Testis (tissue), 3 donors: Measurements from ENCODE around the gene ITGB8. TPM values are rescaled to one million over a fixed set of nuclear protein-coding genes. Genes with fewer than 3 reads are reported as not detected.

Source experiments
- DNase-seq: peaks from one replicate; pipeline ENCODE4 v3.0.0-alpha.2; 2019
- H3K27ac ChIP-seq, 2 donors: fragments of 200-600 bp; sonication (generic); one replicate each; pipeline ENCODE4 v1.5.1; 2019
- H3K27me3 ChIP-seq: fragments of 200-600 bp; sonication (generic); one replicate; pipeline ENCODE4 v1.5.1; 2019
- H3K36me3 ChIP-seq: fragments of 200-600 bp; sonication (generic); one replicate; pipeline ENCODE4 v1.5.1; 2017; ENCODE audit warnings: low read depth; ENCODE audit errors: missing control alignments
- H3K4me1 ChIP-seq: fragments of 200-600 bp; sonication (generic); one replicate; pipeline ENCODE4 v1.5.1; 2019
- H3K4me3 ChIP-seq, 2 donors: fragments of 200-600 bp; sonication (generic); one replicate each; pipeline ENCODE4 v1.5.1; 2017 to 2019
- H3K9me3 ChIP-seq: fragments of 200-600 bp; sonication (generic); one replicate; pipeline ENCODE4 v1.5.1; 2017
- POLR2A ChIP-seq: fragments of 450-650 bp; IDR thresholded peaks from one replicate; pipeline ENCODE4 v1.6.1; 2017; ENCODE audit warnings: antibody characterized with exemption, mild to moderate bottlenecking, moderate library complexity
- WGBS, 2 donors: methylation state at CpG; one replicate each; pipeline ENCODE4 v1.1.5; 2018; 5-methylcytosine and 5-hydroxymethylcytosine counted together
- intact Hi-C: fragments of 100-400 bp; cut with DNase I; formaldehyde crosslinking; loops from one replicate; pipeline ENCODE4 v1.15.1; 2023; ENCODE audit warnings: low total_unique reads
- polyA plus RNA-seq: library from polyadenylated mRNA; stranded (reverse); fragments of 350-450 nt; fragmentation: Illumina TruSeq; extraction: RNeasy Lipid Tissue Mini Kit (QIAGEN cat#74804); gene quantifications from one replicate; pipeline ENCODE4 v1.2.3, GENCODE V29; 2014; ENCODE audit warnings: low read depth, low replicate concordance; ENCODE audit not compliant: insufficient read depth
- total RNA-seq, 2 donors: library from RNA; depleted of rRNA; stranded (reverse); fragments of >200 nt; gene quantifications; one replicate each; pipeline ENCODE4 v1.2.3, GENCODE V29; 2016
- TF ChIP-seq, protein P1 (sequence below), 3 experiments: fragments of 450-650 bp in 2 of 3; fragments of 200-600 bp in 1 of 3; sonication (generic) in 1 of 3; IDR thresholded peaks; one replicate each; pipeline ENCODE4 v1.5.1; 2016 to 2019; ENCODE audit warnings: antibody characterized with exemption in 3 of 3, mild to moderate bottlenecking in 2 of 3, moderate library complexity in 1 of 3

ITGB8 gene
- total and polyA plus RNA-seq, 3 donors from 2014 or later = 9.5 to 111 (median 104) TPM

DNA sequence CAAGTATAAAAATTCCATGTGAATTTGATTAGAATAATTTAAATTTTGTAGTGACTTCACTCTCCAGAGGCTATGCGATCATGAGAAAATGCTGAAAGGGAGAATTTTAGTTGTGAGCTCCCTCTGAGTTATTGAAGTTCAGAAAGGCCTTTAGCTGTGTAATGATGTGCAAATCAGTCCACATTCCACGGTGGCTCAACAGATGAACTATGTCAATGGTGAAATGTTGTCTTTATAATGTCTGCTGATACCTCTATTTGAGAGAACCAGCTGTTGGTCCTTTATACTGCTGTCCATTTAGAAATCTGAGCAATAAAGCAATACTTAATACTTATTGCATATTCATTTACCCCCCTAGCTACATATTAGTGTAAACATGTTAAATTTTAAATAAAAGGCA lies 7.1 kb upstream of the ITGB8 start:
- Histone ChIP-seq H3K27me3 (no peaks in the 10 kb centered on the region), H3K36me3 (no peaks in the 10 kb centered on the region), H3K27ac (no peak overlapping the region), H3K4me1 (peaks cover 4% of the 10 kb centered on the region), H3K9me3 (no peaks in the 10 kb centered on the region), H3K4me3 (no peak overlapping the region)
- 70 to 75% methylated on average over 2 of the region's 2 CpGs for WGBS, 2 donors
- DNase-seq = no peak
- intact Hi-C loops = no loop called here
- TF ChIP-seq POLR2A = no peak
- TF ChIP-seq, protein P1, sequence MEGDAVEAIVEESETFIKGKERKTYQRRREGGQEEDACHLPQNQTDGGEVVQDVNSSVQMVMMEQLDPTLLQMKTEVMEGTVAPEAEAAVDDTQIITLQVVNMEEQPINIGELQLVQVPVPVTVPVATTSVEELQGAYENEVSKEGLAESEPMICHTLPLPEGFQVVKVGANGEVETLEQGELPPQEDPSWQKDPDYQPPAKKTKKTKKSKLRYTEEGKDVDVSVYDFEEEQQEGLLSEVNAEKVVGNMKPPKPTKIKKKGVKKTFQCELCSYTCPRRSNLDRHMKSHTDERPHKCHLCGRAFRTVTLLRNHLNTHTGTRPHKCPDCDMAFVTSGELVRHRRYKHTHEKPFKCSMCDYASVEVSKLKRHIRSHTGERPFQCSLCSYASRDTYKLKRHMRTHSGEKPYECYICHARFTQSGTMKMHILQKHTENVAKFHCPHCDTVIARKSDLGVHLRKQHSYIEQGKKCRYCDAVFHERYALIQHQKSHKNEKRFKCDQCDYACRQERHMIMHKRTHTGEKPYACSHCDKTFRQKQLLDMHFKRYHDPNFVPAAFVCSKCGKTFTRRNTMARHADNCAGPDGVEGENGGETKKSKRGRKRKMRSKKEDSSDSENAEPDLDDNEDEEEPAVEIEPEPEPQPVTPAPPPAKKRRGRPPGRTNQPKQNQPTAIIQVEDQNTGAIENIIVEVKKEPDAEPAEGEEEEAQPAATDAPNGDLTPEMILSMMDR (IDR thresholded peaks at IDR 0.05) = no peak

DNA sequence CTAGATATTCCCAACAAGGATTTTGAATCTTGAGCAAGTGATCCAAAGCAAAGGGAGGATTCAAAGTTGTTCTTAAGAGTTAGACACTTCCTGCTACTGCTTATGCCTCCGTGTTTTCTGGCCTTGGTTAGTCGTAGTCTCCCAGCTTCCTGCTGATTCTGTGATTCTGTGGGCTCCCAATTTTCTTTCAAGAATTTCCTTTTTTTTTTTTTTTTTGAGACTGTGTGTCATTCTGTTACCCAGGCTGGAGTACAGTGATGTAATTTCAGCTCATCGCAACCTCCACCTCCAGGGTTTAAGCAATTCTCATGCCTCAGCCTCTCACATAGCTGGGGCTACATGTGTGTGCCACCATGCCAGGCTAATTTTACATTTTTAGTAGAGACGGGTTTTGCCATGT lies 4.4 kb upstream of the ITGB8 start:
- H3K9me3 ChIP-seq = no peaks in the 10 kb centered on the region
- TF ChIP-seq, protein P1 (IDR thresholded peaks at IDR 0.05) = no peak
- TF ChIP-seq POLR2A = no peak
- intact Hi-C loops = no loop called here
- peaks cover 10% of the 10 kb centered on the region for H3K4me1 ChIP-seq
- no peak overlapping the region for H3K4me3 ChIP-seq
- H3K27me3 ChIP-seq = no peaks in the 10 kb centered on the region
- no peak for DNase-seq
- no peaks in the 10 kb centered on the region for H3K36me3 ChIP-seq
- H3K27ac ChIP-seq = no peak overlapping the region
- 67 to 69% methylated on average over 4 of the region's 4 CpGs for WGBS, 2 donors

DNA sequence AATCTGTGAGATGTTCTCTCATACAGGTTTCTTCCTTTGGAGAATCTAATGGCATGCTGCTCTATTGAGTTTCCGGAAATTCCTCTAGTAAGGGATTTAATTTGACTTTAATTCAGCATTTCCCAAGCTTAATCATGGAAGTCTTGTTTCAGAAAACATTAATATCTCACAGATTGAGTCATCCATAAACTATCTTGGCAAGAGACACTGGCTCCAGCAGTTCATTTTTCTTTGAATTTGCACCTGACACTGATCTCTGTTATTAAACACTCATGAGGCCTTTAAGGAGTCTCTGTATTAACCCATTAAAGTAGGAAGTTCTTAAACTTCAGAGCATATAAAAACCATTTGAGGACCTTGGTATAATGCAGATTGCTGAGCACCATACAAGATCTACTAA lies 3.6 kb upstream of the ITGB8 start:
- 67 to 86% methylated on average over 1 of the region's 1 CpG for WGBS, 2 donors
- peaks cover 10% of the 10 kb centered on the region for H3K4me1 ChIP-seq
- no peak for DNase-seq
- H3K27ac ChIP-seq = no peak overlapping the region
- intact Hi-C loops = no loop called here
- TF ChIP-seq, protein P1 (IDR thresholded peaks at IDR 0.05) = no peak
- TF ChIP-seq POLR2A = no peak
- no peaks in the 10 kb centered on the region for H3K27me3 ChIP-seq
- H3K36me3 ChIP-seq = no peaks in the 10 kb centered on the region
- H3K4me3 ChIP-seq = no peak overlapping the region
- H3K9me3 ChIP-seq = no peaks in the 10 kb centered on the region

DNA sequence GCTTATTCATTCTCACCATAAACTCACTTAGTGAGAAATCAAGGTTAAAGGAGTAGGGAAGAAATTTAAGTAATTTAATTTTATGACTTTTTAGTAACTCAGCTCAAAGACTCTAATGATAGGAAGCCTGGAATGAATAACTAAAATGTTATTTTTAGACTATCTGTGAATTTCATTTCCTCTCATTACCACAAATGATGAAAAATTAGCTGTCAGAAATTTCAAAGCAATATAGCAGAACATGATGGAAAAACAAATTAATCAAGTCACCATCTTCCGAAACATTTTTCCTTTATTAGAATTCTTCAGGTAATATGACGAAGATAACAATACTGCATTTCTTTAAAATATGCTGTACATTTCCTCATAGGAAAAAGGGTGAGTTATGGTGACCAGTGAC lies 2.7 kb upstream of the ITGB8 start:
- no peak for TF ChIP-seq POLR2A
- TF ChIP-seq, protein P1 (IDR thresholded peaks at IDR 0.05) = no peak
- intact Hi-C loops = no loop called here
- H3K36me3 ChIP-seq = no peaks in the 10 kb centered on the region
- no peak overlapping the region for H3K4me3 ChIP-seq
- WGBS, 2 donors = 86 to 92% methylated on average over 2 of the region's 2 CpGs
- H3K27me3 ChIP-seq = no peaks in the 10 kb centered on the region
- DNase-seq = no peak
- H3K4me1 ChIP-seq = peaks cover 10% of the 10 kb centered on the region
- no peak overlapping the region for H3K27ac ChIP-seq
- H3K9me3 ChIP-seq = no peaks in the 10 kb centered on the region

DNA sequence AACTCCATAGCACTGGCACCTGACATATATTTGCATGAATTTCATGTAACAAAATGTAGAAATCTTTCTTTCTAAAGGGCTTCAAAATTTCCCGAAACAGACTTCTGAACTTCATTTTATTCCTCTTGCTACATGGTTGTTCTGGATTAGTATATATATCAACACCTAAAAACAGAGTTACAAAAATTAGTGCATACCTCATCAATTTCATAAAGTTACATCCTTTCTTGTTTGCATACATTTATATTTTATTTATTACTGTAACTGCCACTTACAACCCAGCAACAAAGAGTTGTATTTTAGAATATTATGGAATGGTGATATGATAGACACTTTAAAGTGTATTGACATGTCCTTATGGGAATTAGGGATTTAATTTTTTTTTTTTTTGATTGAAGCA lies 2.0 kb upstream of the ITGB8 start:
- no peaks in the 10 kb centered on the region for H3K36me3 ChIP-seq
- peaks cover 10% of the 10 kb centered on the region for H3K4me1 ChIP-seq
- no peaks in the 10 kb centered on the region for H3K27me3 ChIP-seq
- TF ChIP-seq POLR2A = no peak
- TF ChIP-seq, protein P1 (IDR thresholded peaks at IDR 0.05) = no peak
- no peaks in the 10 kb centered on the region for H3K9me3 ChIP-seq
- H3K4me3 ChIP-seq = no peak overlapping the region
- WGBS, 2 donors = 71 to 88% methylated on average over 1 of the region's 1 CpG
- H3K27ac ChIP-seq = peak overlapping the region in 1 of 2 donors; percentile 96
- DNase-seq = no peak
- intact Hi-C loops = no loop called here
